Stimulated activated CD4-positive, alpha-beta T cell treated with anti-CD3 and anti-CD28 coated beads, TNF-alpha, amount 100 ng/mL, for 4 hours (primary cell): ENCODE data around the gene STON2.
"Not testable (repeated sequence)": the region's sequence is repeated elsewhere in the genome, so short reads cannot be mapped to it uniquely, and the experiment has no call there.

Experiments
- DNase-seq, 3 experiments: peaks; one replicate each; pipeline ENCODE4 v3.0.0-alpha.2; 2020; ENCODE audit warnings: low read depth in 3 of 3

Gene STON2

GRCh38 chr14:81384900-81385299, 15.2 kb downstream of the STON2 start:
- no peak for DNase-seq

GRCh38 chr14:81382517-81383225, 17.5 kb downstream of the STON2 start:
- no peak for DNase-seq

- DNase-seq = not testable (repeated sequence)
These were observed 20.1 kb downstream of the STON2 start for GRCh38 chr14:81380009-81380408.

- no peak for DNase-seq
These were observed 28.3 kb downstream of the STON2 start for GRCh38 chr14:81371802-81372201.

- DNase-seq = no peak
These were observed 32.6 kb downstream of the STON2 start for GRCh38 chr14:81367563-81367962.

- no peak for DNase-seq
These were observed 33.2 kb downstream of the STON2 start for GRCh38 chr14:81366884-81367283.

- DNase-seq = no peak
These were observed 33.9 kb downstream of the STON2 start for GRCh38 chr14:81366214-81366613.

- DNase-seq = no peak
These were observed 36.3 kb downstream of the STON2 start for GRCh38 chr14:81363746-81364378.

GRCh38 chr14:81353691-81354323, 46.3 kb downstream of the STON2 start:
- no peak for DNase-seq

- DNase-seq = no peak
These were observed 47.7 kb downstream of the STON2 start for GRCh38 chr14:81352413-81352812.

GRCh38 chr14:81351205-81351604, 48.9 kb downstream of the STON2 start:
- DNase-seq = no peak

- DNase-seq = no peak
These were observed 49.6 kb downstream of the STON2 start for GRCh38 chr14:81350344-81351130.

GRCh38 chr14:81348061-81348460, 52.1 kb downstream of the STON2 start:
- DNase-seq = no peak

GRCh38 chr14:81345781-81346180, 54.3 kb downstream of the STON2 start:
- DNase-seq = no peak

GRCh38 chr14:81344481-81345160, 55.5 kb downstream of the STON2 start:
- DNase-seq = no peak

- no peak for DNase-seq
These were observed 56.4 kb downstream of the STON2 start for GRCh38 chr14:81343701-81344100.

GRCh38 chr14:81342850-81343580, 57.1 kb downstream of the STON2 start:
- DNase-seq = no peak

- no peak for DNase-seq
These were observed 58.3 kb downstream of the STON2 start for GRCh38 chr14:81341781-81342180.

- DNase-seq = no peak
These were observed 58.8 kb downstream of the STON2 start for GRCh38 chr14:81341370-81341769.

GRCh38 chr14:81340201-81340600, 59.9 kb downstream of the STON2 start:
- no peak for DNase-seq

GRCh38 chr14:81337073-81337472, 63.1 kb downstream of the STON2 start:
- no peak for DNase-seq
